Renal cortex interstitium (tissue), 11 donors: ENCODE results near the gene PDZD2. TPM values are rescaled to one million over a fixed set of nuclear protein-coding genes. Genes with fewer than 3 reads are reported as not detected.

Experiments
- DNase-seq, 11 donors: peaks; one replicate each; pipeline ENCODE4 v3.0.0-alpha.2; 2013; ENCODE audit warnings: low read depth in 9 of 11, low spot score in 4 of 11; ENCODE audit errors: extremely low read depth in 1 of 11
- polyA plus RNA-seq, 3 donors: library from polyadenylated mRNA; unstranded; fragments of 120-200 nt; gene quantifications; one replicate each; pipeline ENCODE4 v1.2.1, GENCODE V29; 2013; ENCODE audit not compliant: insufficient read length in 3 of 3

Gene PDZD2
- polyA plus RNA-seq, 3 donors: 17.3 to 21.6 (median 21.2) TPM

DNA sequence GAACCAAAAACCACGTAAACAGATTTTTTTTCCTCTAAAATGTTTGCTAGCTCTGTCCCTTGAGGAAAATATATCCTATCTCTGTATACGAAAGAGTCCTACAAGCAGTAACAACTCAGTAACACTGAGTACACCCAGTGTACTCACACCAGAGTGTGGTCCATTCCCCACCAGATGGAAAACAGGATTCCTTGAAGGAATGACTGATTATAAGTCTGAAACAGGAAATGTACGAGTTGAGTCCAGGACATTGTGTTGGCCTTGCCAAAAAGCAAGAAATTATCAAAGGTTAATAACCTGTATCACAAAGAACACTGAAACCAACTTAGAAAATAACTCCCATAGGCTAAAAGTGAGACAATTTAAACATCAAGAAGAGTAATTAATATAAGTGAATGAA, 514.8 kb downstream of the PDZD2 start:
- DNase-seq: no peak

GRCh38 chr5:32155211-32155610, 516.3 kb downstream of the PDZD2 start:
- DNase-seq: no peak

DNA sequence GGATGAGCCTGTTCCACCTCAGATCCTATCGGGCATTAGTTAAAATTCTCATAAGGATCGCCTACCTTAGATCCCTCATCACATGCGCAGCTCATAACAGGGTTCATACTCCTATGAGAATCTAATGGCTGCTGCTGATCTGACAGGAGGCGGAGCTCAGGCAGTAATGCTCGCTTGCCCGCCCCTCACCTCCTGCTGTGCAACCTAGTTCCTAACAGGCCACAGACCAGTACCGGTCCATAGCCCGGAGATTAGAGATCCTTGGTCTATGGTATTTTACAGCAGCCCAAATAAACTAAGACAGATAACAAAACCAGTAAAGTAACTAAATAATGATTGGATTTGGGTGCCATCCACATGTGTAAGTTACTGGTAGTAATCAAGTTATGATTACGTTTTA, 517.7 kb downstream of the PDZD2 start:
- no peak for DNase-seq

DNA sequence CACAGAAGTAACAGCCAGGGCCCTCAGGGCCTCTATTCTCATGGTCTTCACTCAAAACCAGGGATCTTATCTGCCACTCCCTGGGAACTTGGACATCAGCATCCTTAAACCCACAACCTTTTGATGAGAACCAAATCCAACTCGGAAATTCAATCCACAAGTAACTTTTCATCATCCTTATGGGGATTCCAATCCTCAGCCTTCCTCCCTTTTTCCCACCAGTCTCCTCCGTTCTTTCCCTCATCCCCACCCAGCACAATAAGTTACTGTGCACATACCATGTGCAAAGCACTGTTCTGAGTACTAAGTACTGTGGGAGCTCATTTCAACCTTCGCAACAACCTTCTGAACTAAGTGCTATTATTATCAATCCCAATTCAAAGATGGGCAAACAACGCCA, 518.1 kb downstream of the PDZD2 start:
- DNase-seq: no peak

DNA sequence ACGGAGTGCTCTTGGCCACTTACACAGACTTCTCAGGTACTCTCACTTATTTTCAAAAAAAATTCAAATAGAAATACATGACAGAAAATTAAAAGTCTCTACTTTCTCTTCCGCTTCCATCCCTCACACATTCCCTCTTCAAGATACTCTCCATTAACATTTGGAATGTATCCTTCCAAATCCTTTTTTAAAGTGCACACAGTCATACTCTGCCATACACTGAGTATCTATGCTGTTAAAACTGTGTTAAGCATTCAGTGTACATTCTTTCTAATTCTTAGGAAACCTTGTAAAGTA, 519.7 kb downstream of the PDZD2 start:
- no peak for DNase-seq

- no peak for DNase-seq
Observed at GRCh38 chr5:32159328-32160072, 520.6 kb downstream of the PDZD2 start.

- DNase-seq: no peak
Observed at GRCh38 chr5:32160228-32160627, 521.3 kb downstream of the PDZD2 start.

Other genes with a start within 250 kb of the PDZD2 start
- gene DROSHA, start 107.0 kb upstream of the PDZD2 start, polyA plus RNA-seq: 10 to 100 TPM; 87.6 to 92.8 (median 91.2) TPM
- gene C5orf22, start 106.8 kb upstream of the PDZD2 start, polyA plus RNA-seq: 10 to 100 TPM; 26.7 to 30.7 (median 29.7) TPM